HG03469 (cell line): ENCODE measurements around the gene TSC2.

Experiments
- ATAC-seq: cut with Tn5 transposase; IDR thresholded peaks from one replicate; pipeline ENCODE4 v1.9.1; 2021; ENCODE audit warnings: mild to moderate bottlenecking, moderate library complexity, moderate number of reproducible peaks; ENCODE audit not compliant: unreplicated experiment

Gene TSC2

DNA sequence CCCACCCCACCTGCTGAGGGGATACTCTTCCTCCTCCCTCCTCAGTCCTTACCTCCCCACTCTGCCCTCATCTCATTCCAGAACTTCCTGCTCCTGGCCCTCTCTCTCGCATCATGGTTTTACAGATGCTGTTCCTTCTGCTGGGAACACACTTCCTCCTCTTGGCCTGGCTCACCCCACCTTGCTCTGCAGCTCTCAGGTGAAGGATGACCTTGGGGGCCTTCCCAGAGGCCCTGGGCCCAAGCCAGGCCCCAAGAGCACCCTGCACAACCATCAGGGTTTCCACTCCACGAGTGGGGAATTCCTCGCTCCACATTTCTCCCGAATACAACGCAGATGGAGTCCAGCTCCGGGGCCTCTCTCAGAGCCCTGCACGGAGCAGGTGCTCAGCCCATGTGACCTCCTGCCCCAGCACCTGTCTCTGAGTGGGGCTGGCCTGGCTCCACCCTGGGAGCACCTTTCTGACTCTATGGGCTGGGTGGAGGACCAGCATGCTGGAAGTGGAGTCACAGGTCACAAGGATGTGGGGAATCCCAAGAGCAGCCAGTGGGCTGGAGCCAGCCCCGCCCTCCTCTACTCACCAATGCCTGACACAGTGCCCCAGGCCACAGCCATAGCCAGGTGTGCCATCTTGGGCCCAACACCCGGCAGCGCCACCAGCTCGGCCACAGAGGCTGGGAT, 4.7 kb upstream of the TSC2 start:
- no peak for ATAC-seq

DNA sequence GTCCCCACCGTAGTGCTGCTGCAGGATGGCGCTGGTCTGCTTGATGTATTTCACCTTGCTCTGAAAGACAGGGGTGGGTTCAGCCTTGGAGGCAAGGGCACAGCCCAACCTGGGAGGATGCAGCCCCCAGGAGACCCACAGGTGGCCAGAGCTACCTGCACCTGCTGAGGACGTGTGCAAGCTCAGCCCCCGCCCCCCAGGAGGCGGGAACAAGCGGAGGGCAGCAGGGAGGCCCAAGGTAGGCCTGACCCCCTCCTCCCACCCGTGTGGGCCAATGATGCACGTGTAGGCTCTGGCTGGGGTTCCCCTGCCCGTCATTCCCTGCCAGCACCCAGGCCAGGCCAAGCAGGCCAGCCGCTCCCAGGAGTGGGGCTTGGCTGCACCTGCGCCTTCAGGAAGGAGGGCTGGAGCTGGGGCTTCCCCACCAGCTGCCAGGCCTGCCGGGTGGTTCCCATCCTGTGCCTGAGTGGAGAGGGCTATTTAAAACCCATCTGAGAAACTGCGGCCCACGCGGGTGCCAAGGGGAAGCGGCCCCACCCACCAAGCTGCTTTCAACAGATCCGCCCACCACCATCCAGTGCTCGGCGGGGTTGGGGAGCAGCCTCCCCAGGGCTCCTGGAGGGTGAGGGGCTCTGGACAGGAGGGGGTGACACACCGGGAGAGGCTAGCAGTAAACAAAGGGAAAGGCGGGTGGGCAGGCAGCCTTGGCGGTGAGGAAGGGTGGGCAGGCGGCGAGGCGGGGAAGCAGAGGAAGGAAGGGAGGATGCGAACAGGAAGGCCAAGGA, 3.9 kb upstream of the TSC2 start:
- no peak for ATAC-seq

DNA sequence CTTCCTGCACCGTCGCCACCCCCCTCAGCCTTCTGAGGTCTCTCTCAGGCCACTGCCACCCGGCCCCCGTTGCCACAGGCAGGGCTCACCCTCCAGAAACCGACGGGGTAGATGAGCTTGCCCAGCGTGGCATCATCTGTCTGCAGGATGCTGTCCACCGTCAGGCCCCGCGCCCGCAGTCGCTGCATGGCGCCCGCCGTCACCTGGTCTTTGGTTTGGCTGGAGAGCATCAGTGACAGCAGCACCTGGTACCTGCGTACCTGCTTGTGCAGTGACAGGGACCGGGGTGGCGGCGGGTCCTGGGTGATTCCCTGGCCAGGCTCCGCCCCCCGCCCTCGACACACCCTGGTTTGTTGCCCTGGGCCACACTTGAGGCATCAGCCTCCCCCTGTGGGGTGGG, 3.2 kb upstream of the TSC2 start:
- no peak for ATAC-seq

DNA sequence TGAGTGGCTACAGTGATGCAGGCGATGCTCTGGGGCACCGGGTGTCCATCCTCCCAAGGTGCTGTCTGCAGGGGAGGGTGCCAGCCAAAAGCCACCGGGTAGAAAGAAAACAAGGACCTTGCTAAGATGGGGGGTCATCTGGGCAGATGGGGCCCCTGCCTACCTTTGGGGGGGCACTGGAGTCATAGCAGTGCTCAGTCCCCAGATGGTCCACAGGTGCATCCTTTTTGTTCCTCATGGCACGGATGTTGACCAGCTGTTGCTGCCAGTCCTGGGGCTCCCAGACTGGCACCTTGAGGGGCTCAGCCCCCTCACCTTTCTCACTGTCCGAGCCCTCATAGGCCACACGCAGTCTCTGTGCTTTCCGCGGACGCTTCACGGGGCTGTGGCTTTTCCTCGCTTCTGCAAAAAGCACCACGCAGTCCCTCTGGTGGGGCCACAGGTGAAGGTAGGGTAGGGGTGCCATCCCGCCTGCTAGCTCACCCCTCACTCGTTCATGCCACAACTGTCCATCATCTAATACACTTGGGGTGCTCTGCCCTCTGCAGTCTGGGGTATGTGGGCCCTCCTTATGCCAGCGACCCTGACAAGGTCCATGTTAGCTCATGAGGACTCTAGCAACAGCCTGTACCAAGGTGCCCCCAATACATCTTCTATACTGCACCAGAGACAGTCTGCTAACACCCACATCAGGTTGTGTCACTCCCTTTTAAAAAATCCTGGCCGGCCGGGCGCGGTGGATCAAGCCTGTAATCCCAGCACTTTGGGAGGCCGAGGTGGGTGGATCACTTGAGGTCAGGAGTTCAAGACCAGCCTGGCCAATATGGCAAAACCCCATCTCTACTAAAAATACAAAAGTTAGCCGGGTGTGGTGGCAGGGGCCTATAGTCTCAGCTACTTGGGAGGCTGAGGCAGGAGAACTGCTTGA, 1.6 kb upstream of the TSC2 start:
- ATAC-seq, result no peak

DNA sequence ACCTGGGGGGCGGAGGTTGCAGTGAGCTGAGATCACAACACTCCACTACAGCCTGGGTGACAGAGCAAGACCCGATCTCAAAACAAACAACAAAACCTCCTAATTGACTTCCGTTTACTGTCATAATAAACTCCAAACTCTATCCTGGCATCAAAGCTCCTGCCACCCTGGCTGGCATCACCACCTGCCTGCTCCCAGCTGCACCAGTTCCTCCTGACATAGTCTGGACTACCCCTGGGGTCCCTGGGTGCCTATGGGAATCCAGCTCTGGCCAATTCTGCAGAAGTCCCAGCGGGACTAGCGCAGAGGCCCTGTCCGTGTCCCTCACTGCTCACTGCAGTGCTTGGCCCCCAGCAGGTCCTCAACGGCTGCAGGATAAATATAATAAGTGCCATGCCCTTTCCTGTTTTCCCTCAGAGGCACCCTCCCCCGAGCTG, 874 bp upstream of the TSC2 start:
- no peak for ATAC-seq

DNA sequence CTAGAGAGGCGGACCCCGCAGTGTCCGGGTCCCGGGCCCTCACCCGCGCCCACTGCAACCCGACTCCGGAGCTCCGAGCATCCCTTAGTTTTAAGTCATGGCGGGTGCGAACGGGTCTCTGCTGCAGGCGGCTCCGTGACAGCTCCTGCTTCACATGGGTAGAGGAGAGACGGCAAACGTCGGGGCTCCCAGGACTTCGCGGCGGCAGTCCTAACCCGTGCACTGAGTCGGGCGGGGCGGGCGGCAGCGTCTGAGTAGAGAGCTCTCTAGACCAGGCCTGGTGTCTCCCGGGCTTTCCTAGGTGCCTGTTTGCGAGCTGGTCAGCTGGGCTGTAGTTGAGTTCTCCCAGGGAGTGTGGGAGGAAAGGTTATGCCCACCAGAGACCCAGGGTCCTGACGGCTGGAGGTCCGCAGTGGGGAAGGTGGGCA, 345 bp downstream of the TSC2 start:
- no peak for ATAC-seq

DNA sequence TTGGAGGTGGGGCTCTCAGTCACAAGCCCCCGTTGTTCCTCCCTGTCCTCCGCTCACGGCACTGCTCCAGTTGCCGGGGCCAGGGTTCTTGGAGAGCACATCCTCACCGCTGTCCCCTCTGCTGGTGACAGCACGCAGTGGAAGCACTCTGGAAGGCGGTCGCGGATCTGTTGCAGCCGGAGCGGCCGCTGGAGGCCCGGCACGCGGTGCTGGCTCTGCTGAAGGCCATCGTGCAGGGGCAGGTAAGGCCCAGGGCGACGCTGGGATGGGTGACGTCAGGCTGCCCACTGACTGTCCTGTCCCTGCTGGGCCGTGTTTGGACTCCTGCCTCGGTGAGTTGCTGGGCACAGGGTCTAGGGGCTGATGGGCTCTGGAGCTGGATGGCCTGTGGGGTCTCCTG, 5.4 kb downstream of the TSC2 start:
- ATAC-seq, result no peak

DNA sequence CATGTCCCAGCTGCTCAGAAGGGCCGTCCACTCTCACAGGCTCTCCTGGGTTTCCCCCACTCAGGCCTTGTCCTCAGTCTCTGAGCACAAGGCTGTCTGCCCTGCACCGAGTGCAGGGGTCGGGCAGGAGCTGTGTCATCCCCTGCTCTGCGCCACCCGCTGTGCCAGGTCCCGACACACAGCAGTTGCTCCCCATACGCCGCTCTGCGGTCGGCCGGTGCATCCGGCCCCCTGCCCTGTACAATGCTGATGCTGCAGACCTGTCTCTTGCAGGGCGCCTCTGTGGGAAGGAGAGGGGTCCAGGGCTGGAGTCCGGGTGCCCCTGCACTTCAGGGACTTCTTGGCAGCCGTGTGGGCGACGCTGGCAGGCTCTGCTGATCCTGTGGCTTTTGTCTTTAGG, 6.1 kb downstream of the TSC2 start:
- no peak for ATAC-seq

DNA sequence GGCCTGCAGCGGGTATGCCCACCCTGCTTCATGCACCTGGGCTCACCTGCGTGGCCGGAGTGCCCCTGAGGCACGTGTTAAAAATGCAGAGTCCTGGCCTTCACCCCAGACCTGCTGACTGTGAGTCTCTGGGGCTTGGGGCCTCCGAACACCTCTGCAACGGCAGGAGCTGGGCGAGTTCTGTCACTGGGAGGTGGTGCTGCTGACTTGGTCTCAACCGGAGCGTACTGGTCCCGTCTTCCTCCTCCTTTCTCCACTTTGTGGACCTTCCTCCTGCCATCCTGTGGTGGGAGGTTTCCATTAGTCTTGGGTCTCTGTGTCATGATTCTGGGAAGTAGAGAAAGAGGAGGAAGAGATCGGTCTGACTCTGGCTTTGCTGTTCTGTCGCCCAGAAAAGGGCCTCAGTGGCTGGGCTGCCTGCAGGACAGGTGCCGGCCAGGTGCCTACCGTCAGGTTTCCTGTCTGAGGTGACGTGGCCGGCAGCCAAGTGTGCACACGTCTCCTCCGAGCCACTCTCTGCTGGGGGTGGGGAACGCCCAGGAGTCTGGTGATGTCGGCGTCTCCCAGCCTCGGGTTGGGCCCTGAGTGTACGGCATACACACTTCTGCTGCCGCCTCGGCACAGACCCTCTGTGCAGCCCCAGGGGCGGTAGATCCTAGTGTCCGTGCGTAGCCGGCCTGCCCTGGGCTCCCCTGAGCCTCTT, 6.9 kb downstream of the TSC2 start:
- ATAC-seq, result no peak

DNA sequence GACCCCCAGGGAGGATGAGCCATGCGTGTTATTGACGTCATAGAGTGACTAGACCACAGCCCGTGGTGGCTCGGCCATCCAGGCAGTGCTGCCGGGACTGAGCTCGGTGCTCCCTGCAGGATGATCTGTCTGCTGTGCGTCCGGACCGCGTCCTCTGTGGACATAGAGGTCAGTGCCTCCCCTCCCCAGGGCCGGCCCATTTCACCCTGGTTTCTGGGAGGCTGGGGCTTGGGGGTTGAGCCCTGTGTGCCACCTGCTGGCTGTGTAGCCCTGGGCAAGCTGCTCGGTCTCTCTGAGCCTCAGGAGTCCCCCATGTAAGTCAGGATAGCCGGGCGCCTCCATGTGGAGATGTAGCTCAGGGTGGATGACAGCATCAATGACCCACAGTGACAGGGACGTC, 8.3 kb downstream of the TSC2 start:
- no peak for ATAC-seq

DNA sequence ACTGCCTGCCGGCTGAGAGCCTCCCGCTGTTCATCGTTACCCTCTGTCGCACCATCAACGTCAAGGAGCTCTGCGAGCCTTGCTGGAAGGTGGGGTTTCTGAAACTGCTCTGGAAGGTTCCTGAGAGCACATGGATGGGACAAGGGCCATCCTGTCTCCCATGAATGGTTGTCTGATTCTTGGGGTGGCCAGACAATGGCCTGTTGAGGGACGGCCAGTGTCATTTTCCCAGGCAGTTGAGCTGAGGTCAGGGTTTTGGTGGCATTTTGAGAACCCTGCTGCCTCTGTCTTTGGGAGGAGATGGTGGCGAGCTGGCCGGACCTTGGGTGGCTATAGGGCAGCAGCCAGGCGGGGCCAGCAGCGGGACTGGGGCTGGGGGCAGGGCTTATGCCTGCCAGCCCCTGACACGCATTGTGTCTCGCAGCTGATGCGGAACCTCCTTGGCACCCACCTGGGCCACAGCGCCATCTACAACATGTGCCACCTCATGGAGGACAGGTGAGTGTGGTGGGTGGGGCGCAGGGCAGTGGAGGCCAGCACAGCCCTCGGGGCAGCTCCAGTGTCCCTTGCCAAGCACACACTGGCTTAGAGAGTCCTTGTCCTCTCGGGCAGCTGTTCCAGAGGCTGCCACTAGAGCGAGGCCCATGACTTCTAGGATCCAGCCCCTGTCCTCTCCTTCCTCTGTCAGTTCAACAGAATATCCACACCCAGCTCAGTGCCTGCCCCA, 9.1 kb downstream of the TSC2 start:
- no peak for ATAC-seq

DNA sequence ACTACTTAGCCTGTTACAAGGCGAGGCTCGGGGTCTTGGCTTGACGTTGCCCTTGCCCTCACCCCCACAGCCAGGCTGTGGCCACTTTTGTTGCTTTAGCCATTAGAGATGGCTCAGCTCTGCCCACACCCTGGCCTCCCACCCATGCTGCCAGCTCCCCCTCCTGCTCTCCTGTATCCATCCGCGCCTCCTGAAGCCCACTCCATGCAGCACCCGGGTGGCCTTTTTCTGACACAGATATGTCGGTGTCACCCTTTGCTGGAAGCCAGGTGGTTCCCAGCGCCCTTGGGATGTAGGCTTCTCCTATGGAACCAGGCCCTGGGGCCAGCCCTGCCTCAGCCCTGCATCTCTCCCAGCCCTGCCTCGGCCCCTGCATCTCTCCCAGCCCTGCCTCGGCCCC, 9.7 kb downstream of the TSC2 start:
- ATAC-seq, result no peak

DNA sequence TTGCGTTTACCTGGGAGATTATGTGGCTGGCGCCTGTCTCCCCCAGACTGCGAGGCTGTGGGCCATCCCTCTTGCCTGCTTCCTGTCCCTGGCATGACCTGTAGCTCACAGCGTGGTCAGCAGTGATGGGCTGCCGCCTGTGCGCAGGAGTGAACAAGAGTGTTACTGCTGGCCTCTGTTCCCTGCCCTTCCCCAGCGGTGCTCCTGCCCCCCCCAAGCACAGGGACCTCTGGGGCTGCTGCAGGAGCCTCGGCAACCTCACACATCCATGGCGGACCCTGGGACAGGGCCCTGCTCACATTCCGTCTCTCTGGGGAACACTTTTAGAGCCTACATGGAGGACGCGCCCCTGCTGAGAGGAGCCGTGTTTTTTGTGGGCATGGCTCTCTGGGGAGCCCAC, 10.6 kb downstream of the TSC2 start:
- ATAC-seq, result no peak

DNA sequence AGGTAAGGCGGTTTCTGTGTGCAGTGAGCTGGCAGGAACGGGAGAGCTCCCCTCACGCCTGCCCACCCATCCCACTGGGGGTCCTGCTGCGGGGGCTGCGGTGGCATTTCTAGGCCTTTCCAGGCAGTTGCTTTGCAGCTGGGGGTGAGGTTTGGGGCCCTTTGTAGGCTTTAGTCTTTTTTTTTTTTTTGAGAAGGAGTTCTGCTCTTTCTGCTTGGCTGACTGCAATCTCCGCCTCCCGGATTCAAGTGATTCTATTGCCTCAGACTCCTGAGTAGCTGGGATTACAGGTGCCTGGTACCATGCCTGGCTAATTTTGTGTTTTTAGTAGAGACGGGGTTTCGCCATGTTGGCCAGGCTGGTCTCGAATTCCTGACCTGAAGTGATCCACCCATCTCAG, 11.1 kb downstream of the TSC2 start:
- no peak for ATAC-seq

DNA sequence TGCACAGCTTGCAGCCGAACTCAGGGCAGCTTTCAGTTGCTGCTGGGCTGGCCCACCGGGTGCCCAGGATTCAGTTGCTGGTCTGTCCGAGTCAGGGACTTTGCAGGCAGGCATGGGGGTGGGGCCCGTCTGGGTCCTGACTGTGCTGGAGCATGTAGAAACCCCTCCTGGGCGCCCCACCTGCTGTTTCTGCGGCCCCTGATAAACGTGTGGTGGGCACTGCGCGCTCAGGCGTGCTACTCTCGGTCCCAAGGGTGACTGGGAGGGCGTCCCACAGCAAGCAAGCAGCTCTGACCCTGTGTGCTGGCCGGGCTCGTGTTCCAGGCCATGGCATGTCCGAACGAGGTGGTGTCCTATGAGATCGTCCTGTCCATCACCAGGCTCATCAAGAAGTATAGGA, 12.6 kb downstream of the TSC2 start:
- ATAC-seq, result no peak

DNA sequence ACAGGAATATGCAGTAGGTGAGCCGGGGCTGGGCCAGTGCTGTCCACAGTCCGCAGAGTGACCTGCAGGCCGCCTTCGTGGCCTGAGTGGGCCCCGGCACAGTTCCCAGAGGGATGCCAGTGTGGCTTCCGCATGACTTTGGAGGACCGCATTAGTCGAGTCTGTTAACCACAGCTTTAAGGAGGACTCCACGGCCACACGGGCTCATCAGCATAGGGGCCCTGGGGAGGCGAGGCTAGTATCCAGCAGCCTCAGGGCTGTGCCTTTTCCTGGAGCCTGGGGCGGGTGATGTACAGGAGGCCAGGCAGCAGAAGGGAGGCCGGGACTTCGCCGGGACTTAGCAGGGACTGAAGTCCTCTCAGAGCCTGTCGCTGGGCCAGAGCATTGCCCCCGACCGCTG, 13.2 kb downstream of the TSC2 start:
- ATAC-seq, result no peak

DNA sequence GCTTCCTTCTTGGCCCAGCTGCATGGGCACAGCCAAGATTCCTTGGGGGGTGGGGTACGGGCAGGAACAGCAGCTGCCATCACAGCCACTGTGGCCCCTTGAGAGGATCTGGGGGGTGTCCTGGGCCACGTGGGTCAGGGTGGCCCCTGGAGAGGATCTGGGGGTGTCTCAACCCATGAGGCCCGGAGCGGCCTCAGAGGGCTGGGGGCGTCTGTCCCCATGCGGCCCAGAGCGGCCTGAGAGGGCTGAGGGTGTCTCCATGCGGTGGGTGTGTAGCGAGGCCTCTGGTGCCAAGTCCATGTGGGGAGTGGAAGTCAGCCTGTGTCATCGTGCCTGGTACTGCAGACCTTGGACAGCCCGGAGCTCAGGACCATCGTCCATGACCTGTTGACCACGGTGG, 13.7 kb downstream of the TSC2 start:
- ATAC-seq, result no peak

DNA sequence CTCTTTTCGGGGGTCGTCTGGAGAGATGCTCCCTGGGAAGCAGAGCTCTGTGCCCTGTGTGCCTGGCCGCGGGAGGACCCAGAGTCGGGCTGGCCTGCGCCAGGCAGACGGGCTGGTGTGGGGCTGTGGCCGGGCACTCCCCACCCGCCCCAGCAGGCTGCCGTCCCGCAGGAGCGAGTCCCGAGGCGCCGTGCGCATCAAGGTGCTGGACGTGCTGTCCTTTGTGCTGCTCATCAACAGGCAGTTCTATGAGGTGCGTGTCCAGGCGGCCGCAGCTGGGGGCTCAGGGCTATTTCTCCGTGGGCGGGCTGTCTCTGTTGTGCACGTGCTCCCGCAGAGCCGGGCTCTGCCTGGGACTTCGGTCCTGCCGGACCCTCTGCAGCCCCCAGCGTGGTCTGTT, 15.0 kb downstream of the TSC2 start:
- no peak for ATAC-seq

DNA sequence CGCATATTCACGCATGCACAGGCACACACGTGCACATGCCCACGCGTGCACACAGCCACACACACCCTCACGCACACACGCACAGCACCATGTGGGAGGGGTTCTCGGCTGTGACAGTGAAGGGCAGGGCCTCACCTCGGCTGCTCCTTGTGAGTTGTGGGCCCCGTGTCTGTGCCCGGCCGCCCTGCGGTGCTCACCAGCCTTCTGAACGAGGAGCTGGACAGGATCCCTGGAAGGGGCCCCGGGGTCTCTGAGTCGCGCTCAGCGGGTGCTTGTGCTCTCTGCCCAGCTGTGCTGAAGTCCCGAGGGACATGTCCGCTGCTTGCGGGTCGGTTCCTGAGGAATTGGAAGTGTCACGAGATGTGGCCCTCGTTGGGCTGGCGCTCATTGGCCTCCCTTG, 16.1 kb downstream of the TSC2 start:
- ATAC-seq, result no peak

DNA sequence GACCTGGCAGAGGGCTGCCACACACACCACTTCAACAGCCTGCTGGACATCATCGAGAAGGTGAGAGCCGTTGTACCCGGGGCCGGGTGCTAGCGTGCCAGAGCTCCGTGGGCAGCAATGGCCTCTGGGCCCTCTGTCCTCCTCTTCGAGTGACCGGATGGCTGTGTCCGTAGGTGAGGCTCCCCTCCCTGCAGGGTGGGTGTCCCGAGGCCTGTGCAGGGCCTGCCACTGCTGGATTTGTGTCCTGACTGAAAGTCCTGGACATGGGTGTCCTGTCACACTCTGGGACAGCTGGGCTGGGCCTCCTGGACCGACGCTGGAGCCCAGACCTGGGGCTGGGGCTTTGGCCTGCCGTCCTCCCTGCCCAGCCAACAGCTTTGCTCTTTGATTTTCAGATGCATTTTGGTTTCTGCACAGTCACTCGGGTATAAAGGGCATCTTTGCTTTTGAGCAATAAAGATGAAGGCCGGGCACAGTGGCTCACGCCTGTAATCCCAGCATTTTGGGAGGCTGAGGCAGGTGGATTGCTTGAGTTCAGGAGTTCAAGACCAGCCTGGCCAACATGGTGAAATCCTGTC, 16.7 kb downstream of the TSC2 start:
- no peak for ATAC-seq
